Measurements from ENCODE around the gene LDLRAD1. TPM values are rescaled to one million over a fixed set of nuclear protein-coding genes. Genes with fewer than 3 reads are reported as not detected.

LDLRAD1 gene
- total and polyA plus RNA-seq, 2 experiments from 2014 or later, result not detected

DNA sequence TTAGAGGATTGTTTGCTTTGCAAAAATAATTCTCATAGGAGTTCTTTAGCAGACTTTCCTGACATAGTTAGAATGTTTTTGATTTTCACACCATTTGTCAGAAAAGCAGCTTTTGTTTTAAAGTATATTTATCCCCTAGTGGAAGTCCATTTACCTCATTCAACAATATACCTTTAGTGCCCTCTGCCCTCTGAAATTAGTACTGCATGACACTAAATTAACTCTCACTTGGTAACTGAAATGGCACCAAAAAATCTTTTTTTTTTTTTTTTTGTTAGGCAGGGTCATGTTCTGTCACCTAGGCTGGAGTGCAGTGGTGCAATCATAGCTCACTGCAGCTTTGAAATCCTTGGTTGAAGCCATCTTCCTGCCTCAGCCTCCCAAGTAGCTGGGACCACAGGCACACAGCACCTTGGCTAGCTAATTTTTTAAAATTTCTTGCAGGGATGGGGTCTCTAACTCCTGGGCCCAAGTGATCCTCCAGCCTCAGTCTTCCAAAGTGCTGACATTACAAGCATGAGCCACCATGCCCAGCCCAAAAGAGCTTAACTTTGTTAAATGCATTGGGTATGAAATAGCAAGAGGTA is 58.2 kb downstream of the LDLRAD1 start:
- TF ChIP-seq CTCF (conservative IDR thresholded peaks at IDR 0.05; ENCODE audit: low read depth in 2 of 2) (peak; percentile 53 to 71), EZH2 (IDR thresholded peaks at IDR 0.05; ENCODE audit: low read depth, unreplicated experiment) (no peak), POLR2AphosphoS5 (IDR thresholded peaks at IDR 0.05; ENCODE audit: low read depth) (no peak), EZH2phosphoT487 (IDR thresholded peaks at IDR 0.05; ENCODE audit: unreplicated experiment) (no peak), ZNF462 (CRISPR knock-in tag; IDR thresholded peaks at IDR 0.05) (no peak), ZNF114 (CRISPR knock-in tag; IDR thresholded peaks at IDR 0.05) (no peak), REST (IDR thresholded peaks at IDR 0.05; ENCODE audit: unreplicated experiment) (no peak)
- TF ChIP-seq, protein P1, sequence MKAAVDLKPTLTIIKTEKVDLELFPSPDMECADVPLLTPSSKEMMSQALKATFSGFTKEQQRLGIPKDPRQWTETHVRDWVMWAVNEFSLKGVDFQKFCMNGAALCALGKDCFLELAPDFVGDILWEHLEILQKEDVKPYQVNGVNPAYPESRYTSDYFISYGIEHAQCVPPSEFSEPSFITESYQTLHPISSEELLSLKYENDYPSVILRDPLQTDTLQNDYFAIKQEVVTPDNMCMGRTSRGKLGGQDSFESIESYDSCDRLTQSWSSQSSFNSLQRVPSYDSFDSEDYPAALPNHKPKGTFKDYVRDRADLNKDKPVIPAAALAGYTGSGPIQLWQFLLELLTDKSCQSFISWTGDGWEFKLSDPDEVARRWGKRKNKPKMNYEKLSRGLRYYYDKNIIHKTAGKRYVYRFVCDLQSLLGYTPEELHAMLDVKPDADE (IDR thresholded peaks at IDR 0.05), result no peak
- Histone ChIP-seq H3K27me3 (ENCODE audit: insufficient read depth) (no peaks in the 10 kb centered on the region), H3K27ac (ENCODE audit: low read depth) (no peak overlapping the region), H4K20me1 (replicated peaks; ENCODE audit: insufficient read depth) (peaks cover 4% of the 10 kb centered on the region; the same call in 1 of the 2 replicates), H3K36me3 (ENCODE audit: insufficient read depth) (peaks cover 25% of the 10 kb centered on the region), H3F3A (replicated peaks; ENCODE audit: low read depth) (0 out of 2 replicates have a peak, but pooled peaks cover 2% of the 10 kb centered on the region), H3K9me2 (ENCODE audit: insufficient read depth) (no peaks in the 10 kb centered on the region), H3K4me2 (no peak overlapping the region), H3K4me3 (no peak overlapping the region), H2AFZ (no peak overlapping the region), H3K79me2 (replicated peaks; ENCODE audit: insufficient read depth) (peaks cover 1% of the 10 kb centered on the region; the same call in 1 of the 2 replicates), H3K4me1 (ENCODE audit: insufficient read depth) (peaks cover 20% of the 10 kb centered on the region)
- peaks cover 23% of the 10 kb centered on the region for H3K4me1 Mint-ChIP-seq
- ATAC-seq, result peak; percentile 44; the same call in 2 of the 3 replicates
- peaks cover 2% of the 10 kb centered on the region for H3K27me3 Mint-ChIP-seq (ENCODE audit: insufficient read depth, low read depth, poor library complexity)
- H3K36me3 Mint-ChIP-seq (ENCODE audit: low read depth), result peaks cover 41% of the 10 kb centered on the region
- DNase-seq (ENCODE audit: low spot score), result peak; percentile 73
- H3K4me3 Mint-ChIP-seq, result no peak overlapping the region
- H3K27ac Mint-ChIP-seq, result no peak overlapping the region
- H3K9me3 Mint-ChIP-seq, result no peaks in the 10 kb centered on the region
